ENCODE measurements around the gene LGALS7. TPM values are rescaled to one million over a fixed set of nuclear protein-coding genes. Genes with fewer than 3 reads are reported as not detected.
"Not testable (repeated sequence)": the region's sequence is repeated elsewhere in the genome, so short reads cannot be mapped to it uniquely, and the experiment has no call there.

Gene LGALS7
- total RNA-seq, 2 donors from 2014 or later, result not detected

GRCh38 chr19:38792250-38793111 lies 19.2 kb upstream of the LGALS7 start:
- Mint-ChIP-seq H3K27me3 (ENCODE audit: low read depth) (no peaks in the 10 kb centered on the region), H3K9me3 (no peaks in the 10 kb centered on the region), H3K27ac (no peak overlapping the region)

GRCh38 chr19:38791451-38792064 lies 18.2 kb upstream of the LGALS7 start:
- not testable (repeated sequence) for H3K9me3 Mint-ChIP-seq; H3K27ac Mint-ChIP-seq; H3K27me3 Mint-ChIP-seq (ENCODE audit: low read depth); H3K4me1 Mint-ChIP-seq (ENCODE audit: low read depth); DNase-seq; H3K36me3 Mint-ChIP-seq (ENCODE audit: insufficient read depth in 2 of 2); H3K4me3 Mint-ChIP-seq
- peak; percentile 96 for ATAC-seq (replicated peaks in 1 of 2)

More at GRCh38 chr19:38792250-38793111, 19.2 kb upstream of the LGALS7 start:
- DNase-seq (peak; percentile 59 to 63), ATAC-seq (replicated peaks in 1 of 2) (peak; percentile 22 to 30)
- Mint-ChIP-seq H3K4me1 (ENCODE audit: low read depth) (peaks cover 7% of the 10 kb centered on the region), H3K4me3 (peak overlapping the region; percentile 43 to 49), H3K36me3 (ENCODE audit: insufficient read depth in 2 of 2) (no peaks in the 10 kb centered on the region)

- not testable (repeated sequence) for H3K9me3 Mint-ChIP-seq; H3K4me1 Mint-ChIP-seq (ENCODE audit: low read depth); DNase-seq; H3K36me3 Mint-ChIP-seq (ENCODE audit: insufficient read depth in 2 of 2); ATAC-seq (replicated peaks in 1 of 2); H3K4me3 Mint-ChIP-seq; H3K27me3 Mint-ChIP-seq (ENCODE audit: low read depth); H3K27ac Mint-ChIP-seq
Measured at GRCh38 chr19:38790507-38791403, 17.4 kb upstream of the LGALS7 start.

GRCh38 chr19:38788478-38789243 lies 15.3 kb upstream of the LGALS7 start, which contains the start of gene LGALS7B:
Gene LGALS7B, plus strand, starts transcription at chr19:38789200. Its CDS starts 27 bp downstream, at chr19:38789227.
- ATAC-seq (replicated peaks in 1 of 2), result no peak
- H3K4me3 Mint-ChIP-seq, result no peak within 1 kb of the TSS
- no peaks in the 10 kb centered on the region for H3K36me3 Mint-ChIP-seq (ENCODE audit: insufficient read depth in 2 of 2)
- H3K4me1 Mint-ChIP-seq (ENCODE audit: low read depth), result peaks cover 7% of the 10 kb centered on the region
- no peaks in the 10 kb centered on the region for H3K9me3 Mint-ChIP-seq
- H3K27me3 Mint-ChIP-seq (ENCODE audit: low read depth), result no peaks in the 10 kb centered on the region
- no peak for DNase-seq
- H3K27ac Mint-ChIP-seq, result no peak within 1 kb of the TSS

- Mint-ChIP-seq H3K4me1 (ENCODE audit: low read depth) (no peaks in the 10 kb centered on the region), H3K27me3 (ENCODE audit: low read depth) (no peaks in the 10 kb centered on the region), H3K9me3 (no peaks in the 10 kb centered on the region), H3K4me3 (no peak overlapping the region), H3K27ac (no peak overlapping the region), H3K36me3 (ENCODE audit: insufficient read depth in 2 of 2) (no peaks in the 10 kb centered on the region)
- ATAC-seq (replicated peaks in 1 of 2), result no peak
- DNase-seq, result no peak
Measured at GRCh38 chr19:38786572-38787265, 13.4 kb upstream of the LGALS7 start.

GRCh38 chr19:38786061-38786460 lies 12.7 kb upstream of the LGALS7 start:
- H3K4me3 Mint-ChIP-seq; H3K4me1 Mint-ChIP-seq (ENCODE audit: low read depth); ATAC-seq (replicated peaks in 1 of 2); H3K27me3 Mint-ChIP-seq (ENCODE audit: low read depth); DNase-seq; H3K36me3 Mint-ChIP-seq (ENCODE audit: insufficient read depth in 2 of 2); H3K27ac Mint-ChIP-seq; H3K9me3 Mint-ChIP-seq: not testable (repeated sequence)

GRCh38 chr19:38785187-38785699 lies 11.9 kb upstream of the LGALS7 start:
- no peaks in the 10 kb centered on the region for H3K27me3 Mint-ChIP-seq (ENCODE audit: low read depth)
- no peaks in the 10 kb centered on the region for H3K36me3 Mint-ChIP-seq (ENCODE audit: insufficient read depth in 2 of 2)
- no peak overlapping the region for H3K4me3 Mint-ChIP-seq
- no peaks in the 10 kb centered on the region for H3K9me3 Mint-ChIP-seq
- H3K4me1 Mint-ChIP-seq (ENCODE audit: low read depth), result no peaks in the 10 kb centered on the region
- DNase-seq, result no peak
- no peak for ATAC-seq (replicated peaks in 1 of 2)
- H3K27ac Mint-ChIP-seq, result no peak overlapping the region

- no peaks in the 10 kb centered on the region for H3K27me3 Mint-ChIP-seq (ENCODE audit: low read depth)
- no peaks in the 10 kb centered on the region for H3K36me3 Mint-ChIP-seq (ENCODE audit: insufficient read depth in 2 of 2)
- H3K9me3 Mint-ChIP-seq, result no peaks in the 10 kb centered on the region
- DNase-seq (no peak), ATAC-seq (replicated peaks in 1 of 2) (no peak)
- H3K4me3 Mint-ChIP-seq, result no peak overlapping the region
- H3K27ac Mint-ChIP-seq, result no peak overlapping the region
- H3K4me1 Mint-ChIP-seq (ENCODE audit: low read depth), result no peaks in the 10 kb centered on the region
Measured at GRCh38 chr19:38784224-38784623, 10.9 kb upstream of the LGALS7 start.

- H3K4me3 Mint-ChIP-seq; H3K36me3 Mint-ChIP-seq (ENCODE audit: insufficient read depth in 2 of 2); H3K4me1 Mint-ChIP-seq (ENCODE audit: low read depth); ATAC-seq (replicated peaks in 1 of 2); H3K27me3 Mint-ChIP-seq (ENCODE audit: low read depth); H3K27ac Mint-ChIP-seq; DNase-seq; H3K9me3 Mint-ChIP-seq: not testable (repeated sequence)
Measured at GRCh38 chr19:38782212-38782611, 8.9 kb upstream of the LGALS7 start.

- no peak overlapping the region for H3K27ac Mint-ChIP-seq
- H3K9me3 Mint-ChIP-seq, result no peaks in the 10 kb centered on the region
- H3K36me3 Mint-ChIP-seq (ENCODE audit: insufficient read depth in 2 of 2), result no peaks in the 10 kb centered on the region
- no peak overlapping the region for H3K4me3 Mint-ChIP-seq
- ATAC-seq (replicated peaks in 1 of 2) (no peak), DNase-seq (no peak)
- H3K4me1 Mint-ChIP-seq (ENCODE audit: low read depth), result no peaks in the 10 kb centered on the region
- no peaks in the 10 kb centered on the region for H3K27me3 Mint-ChIP-seq (ENCODE audit: low read depth)
Measured at GRCh38 chr19:38781058-38781457, 7.7 kb upstream of the LGALS7 start.

- H3K9me3 Mint-ChIP-seq, result no peaks in the 10 kb centered on the region
- no peaks in the 10 kb centered on the region for H3K27me3 Mint-ChIP-seq (ENCODE audit: low read depth)
- H3K36me3 Mint-ChIP-seq (ENCODE audit: insufficient read depth in 2 of 2), result no peaks in the 10 kb centered on the region
- no peak overlapping the region for H3K4me3 Mint-ChIP-seq
- no peak overlapping the region for H3K27ac Mint-ChIP-seq
- ATAC-seq (replicated peaks in 1 of 2) (no peak), DNase-seq (no peak)
- no peaks in the 10 kb centered on the region for H3K4me1 Mint-ChIP-seq (ENCODE audit: low read depth)
Measured at GRCh38 chr19:38780443-38780842, 7.1 kb upstream of the LGALS7 start.

- Mint-ChIP-seq H3K4me1 (ENCODE audit: low read depth) (no peaks in the 10 kb centered on the region), H3K27ac (no peak overlapping the region), H3K36me3 (ENCODE audit: insufficient read depth in 2 of 2) (no peaks in the 10 kb centered on the region), H3K4me3 (no peak overlapping the region), H3K9me3 (no peaks in the 10 kb centered on the region), H3K27me3 (ENCODE audit: low read depth) (no peaks in the 10 kb centered on the region)
- ATAC-seq (replicated peaks in 1 of 2) (no peak), DNase-seq (no peak)
Measured at GRCh38 chr19:38778733-38779132, 5.4 kb upstream of the LGALS7 start.

Data from activated T-cell treated with anti-CD3 and anti-CD28 coated beads, Interleukin-2, amount 50 U/mL, for 72 hours (primary cell).